HG03025 (cell line): ENCODE results near the gene FN3K.

Source experiments
- ATAC-seq: cut with Tn5 transposase; IDR thresholded peaks from one replicate; pipeline ENCODE4 v1.9.1; 2021; ENCODE audit warnings: mild to moderate bottlenecking, moderate library complexity; ENCODE audit not compliant: unreplicated experiment, low FRiP score

Gene FN3K

DNA sequence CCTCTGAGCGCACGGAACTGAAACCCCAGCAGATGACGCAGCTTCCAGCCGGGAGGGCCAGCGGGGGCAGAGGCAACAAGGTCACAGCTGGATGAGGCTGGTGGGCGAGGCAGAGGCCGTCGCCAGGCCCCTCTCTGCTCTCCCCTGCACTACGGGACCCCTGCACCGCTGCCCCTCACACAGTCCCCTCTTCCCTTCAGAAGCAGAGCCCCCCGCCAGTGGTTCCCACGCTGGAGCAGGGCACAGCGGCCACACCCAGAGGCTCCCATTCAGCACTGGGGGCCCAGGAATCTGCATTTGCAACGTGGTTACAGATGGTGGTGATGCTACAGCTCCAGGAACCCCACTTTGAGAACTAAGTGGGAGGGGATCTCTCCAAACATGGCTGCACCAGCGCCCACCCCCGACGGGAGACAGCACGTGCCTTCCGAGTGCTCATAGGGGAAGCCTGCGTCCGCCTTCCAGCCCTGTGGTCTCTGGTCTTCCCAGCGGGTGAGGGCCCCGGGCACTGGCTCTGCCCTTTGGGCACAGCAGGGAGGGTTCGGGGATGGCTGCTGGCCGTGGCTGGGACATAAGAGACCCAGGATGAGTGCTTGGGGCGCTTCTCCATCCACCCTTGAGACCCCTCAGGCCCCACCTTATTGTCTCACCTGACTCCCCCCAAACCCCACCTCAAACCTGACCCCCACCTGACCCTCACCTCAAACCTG, 32.2 kb upstream of the FN3K start:
- no peak for ATAC-seq

DNA sequence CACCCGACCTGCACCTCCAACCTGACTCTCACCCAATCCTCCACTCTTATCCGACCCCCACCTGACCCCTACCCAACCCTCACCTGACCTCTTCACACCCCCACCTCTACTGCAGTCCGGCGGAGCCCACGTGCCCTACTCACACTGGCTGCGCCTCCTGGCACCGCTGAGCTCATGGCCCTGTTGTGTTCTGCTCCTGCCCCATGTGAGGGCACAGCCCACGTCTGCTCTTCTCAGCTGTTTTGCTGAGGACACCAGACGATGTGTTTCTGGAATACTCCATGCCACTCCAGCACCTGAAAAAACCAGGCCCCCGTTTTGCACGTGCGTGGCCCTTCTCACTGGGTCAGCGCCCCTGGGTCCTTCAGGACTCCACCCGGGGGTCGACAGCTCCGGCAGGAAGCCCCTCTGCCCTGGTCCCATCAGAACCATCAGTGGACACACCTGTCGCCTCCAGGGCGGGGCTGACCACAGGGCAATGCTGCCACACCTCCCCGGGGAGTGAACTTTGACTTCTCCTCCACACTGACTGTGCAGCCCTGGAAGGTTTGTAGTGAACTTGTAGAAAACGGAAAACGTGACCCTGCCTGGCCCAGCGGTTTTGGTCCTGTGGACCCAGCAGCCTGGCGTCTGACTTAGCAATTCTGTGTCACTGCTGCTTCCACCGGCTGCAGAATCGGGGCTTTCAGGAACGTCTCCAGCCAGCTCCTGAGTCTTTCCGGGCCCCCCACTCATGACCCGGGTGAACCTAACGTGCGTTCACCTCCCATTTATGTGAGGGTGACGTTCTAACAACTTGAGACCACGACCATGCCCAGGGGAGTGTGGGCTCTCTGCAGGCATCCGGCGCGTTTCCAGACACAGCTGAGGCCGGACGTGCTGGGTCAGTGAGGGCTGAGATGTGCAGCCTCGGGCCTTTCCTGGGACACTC, 31.2 kb upstream of the FN3K start:
- no peak for ATAC-seq

DNA sequence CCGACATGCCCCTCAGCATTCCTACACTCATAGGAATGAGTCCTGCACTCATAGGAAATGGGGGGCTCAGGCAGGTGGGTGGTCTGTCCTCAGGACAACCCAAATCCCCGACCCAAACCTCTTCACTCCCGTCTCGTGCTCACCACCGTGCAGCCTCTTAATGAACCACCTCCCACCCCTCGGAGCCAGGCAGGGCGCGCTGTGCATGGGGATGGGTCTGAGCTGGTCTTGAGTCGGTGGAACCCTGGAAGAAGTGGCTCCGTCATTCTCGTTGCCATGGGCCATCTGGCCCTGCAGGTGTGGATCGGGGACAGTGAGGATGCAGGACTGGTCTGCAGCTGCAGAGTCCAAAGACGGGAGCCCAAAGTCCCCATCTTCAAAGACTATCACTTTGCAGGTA, 30.5 kb upstream of the FN3K start:
- no peak for ATAC-seq

DNA sequence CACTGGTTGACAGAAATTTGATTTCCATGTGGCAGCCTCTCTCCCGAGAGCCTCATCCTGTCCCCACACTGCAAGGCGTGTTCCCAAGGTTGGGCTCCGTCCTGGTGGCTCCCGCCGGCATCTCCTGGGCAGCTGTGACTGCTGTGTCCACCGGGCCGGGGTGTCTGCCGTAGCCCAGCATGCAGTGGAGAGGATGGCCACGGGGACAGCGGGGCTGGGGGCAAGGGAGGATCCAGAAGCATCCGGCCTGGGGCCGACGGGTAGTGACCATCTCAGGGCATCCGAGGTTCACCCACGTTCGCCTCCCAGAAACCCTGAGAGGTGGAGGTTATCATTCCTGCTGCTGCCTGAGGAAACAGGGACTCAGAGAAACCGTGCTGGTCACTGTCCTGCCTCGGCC, 29.7 kb upstream of the FN3K start:
- no peak for ATAC-seq

GRCh38 chr17:82709024-82709675, 26.3 kb upstream of the FN3K start:
- no peak for ATAC-seq

GRCh38 chr17:82709676-82710498, 25.5 kb upstream of the FN3K start:
- ATAC-seq: no peak

DNA sequence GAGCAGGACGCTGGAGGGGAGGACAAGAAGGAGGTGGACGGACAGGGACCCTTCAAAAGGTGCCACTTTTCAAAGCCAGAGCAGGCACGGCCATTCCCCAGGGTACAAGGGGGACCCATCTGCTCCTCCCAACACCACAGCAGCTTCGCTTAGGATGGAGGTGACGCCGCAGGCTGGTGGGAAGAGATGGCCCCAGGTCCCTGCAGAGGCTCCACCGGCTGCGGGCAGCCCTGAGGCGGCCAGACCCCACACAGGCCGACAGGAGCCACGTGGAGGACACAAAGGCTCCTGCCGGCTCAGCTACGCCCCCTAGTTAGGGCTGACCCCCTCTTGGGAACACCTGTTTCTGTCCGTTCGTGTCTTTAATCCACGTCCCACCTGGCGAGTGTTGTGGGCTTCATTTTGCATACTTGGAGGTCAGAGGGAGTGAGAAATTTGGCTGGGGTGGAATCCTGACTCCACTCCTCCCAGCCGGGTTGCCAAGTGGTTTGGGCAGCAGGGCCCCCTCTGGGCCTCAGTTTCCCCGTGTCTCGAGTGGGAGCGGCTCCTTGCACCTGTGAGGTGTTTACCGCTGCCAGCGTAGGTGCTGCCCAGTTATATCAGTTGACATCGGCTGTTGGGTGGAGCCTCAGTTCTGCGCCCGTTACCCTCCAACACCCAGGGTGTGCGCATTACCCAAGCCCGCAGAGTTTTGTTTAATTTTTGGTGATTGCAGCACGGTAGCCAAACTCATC, 24.7 kb upstream of the FN3K start:
- ATAC-seq: no peak

GRCh38 chr17:82713071-82713723, 22.2 kb upstream of the FN3K start:
- no peak for ATAC-seq

DNA sequence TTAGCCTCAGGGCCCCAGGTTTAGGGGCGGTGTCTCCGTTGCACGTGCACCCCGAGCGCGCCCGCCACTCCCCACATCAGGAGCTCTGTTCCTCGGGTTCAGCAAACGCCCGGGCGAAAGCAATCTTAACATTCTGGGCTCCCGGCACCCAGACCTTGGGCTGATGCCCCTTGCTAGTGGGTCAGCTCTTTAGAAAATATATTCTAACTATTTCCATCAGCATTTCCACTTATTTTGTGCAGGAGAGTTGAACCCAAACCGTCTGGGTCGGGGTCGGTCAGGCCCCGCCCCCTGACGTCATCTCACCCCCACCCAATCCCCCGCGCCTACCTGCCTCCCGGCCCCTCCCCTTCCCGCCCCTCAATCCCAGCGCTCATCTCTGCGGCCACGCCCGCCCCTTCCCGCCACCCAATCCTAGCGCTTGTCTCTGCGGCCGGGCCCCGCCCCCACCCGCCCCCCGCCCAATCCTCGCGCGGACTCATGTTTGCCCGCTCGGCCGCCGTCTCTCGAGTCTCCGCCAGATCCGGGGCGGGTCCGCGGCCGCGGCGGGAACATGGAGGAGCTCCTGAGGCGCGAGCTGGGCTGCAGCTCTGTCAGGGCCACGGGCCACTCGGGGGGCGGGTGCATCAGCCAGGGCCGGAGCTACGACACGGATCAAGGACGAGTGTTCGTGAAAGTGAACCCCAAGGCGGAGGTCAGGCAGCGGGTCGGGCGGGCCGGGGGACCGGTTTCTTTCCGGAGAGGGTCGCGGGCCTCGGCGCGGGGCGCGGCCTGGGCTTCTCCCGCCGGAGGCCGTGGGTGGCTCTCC, 19.0 kb upstream of the FN3K start, which contains the start of gene FN3KRP:
Gene FN3KRP (plus strand): TSS at position 504 of the 808 bp plus-strand sequence. CDS start 50 bp downstream, at position 554.
- peak; percentile 69 for ATAC-seq

GRCh38 chr17:82718986-82719685, 16.3 kb upstream of the FN3K start:
- ATAC-seq: no peak

- no peak for ATAC-seq
These were observed 15.2 kb upstream of the FN3K start for GRCh38 chr17:82720204-82720603.

- ATAC-seq: no peak
These were observed 12.9 kb upstream of the FN3K start for GRCh38 chr17:82722341-82723013.

DNA sequence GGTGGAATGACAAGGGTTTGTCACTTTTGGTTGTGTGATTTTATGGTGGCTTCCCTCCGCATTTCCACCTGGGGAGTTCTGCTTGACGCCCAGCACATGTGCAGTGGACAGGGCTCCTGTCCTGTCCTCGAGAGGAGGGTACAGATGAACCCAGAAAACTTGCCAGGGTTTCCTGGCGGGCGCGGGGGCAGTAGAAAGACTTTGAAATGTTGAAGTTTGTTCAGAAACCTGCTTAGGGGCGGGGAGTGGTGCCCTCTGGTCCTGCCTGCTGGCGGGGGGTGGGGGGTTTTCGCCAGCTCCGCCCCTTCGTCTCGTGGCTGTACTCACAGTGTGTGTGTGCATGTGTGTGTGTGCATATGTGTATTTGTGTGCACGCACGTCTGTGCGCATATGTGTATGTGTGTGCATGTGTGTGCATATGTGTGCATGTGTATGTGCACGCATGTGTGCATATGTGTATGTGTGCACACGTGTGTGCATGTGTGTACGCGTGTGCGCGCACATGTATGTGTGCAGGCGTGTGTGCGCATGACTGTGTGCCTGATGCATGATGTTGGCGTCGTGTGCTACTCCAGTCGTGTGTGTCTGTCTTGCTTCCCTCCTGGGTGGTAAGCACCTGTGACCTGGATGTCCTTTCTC, 12.1 kb upstream of the FN3K start:
- ATAC-seq: no peak

DNA sequence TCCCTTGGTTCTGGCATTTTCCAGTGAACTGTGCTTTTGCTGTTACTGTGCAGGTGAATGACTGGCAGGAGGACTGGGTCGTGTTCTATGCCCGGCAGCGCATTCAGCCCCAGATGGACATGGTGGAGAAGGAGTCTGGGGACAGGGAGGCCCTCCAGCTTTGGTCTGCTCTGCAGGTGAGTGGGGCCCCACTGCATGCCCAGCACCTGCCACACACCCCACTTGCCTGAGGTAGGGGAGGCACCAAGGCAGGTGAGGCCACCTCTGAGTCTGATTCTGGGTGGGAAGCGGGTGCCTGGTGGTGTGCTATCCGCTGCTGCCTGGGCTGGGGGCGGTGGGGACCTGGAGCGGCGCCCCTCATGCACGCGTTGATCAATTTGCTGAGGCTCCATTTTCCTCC, 9.0 kb upstream of the FN3K start:
- ATAC-seq: no peak

DNA sequence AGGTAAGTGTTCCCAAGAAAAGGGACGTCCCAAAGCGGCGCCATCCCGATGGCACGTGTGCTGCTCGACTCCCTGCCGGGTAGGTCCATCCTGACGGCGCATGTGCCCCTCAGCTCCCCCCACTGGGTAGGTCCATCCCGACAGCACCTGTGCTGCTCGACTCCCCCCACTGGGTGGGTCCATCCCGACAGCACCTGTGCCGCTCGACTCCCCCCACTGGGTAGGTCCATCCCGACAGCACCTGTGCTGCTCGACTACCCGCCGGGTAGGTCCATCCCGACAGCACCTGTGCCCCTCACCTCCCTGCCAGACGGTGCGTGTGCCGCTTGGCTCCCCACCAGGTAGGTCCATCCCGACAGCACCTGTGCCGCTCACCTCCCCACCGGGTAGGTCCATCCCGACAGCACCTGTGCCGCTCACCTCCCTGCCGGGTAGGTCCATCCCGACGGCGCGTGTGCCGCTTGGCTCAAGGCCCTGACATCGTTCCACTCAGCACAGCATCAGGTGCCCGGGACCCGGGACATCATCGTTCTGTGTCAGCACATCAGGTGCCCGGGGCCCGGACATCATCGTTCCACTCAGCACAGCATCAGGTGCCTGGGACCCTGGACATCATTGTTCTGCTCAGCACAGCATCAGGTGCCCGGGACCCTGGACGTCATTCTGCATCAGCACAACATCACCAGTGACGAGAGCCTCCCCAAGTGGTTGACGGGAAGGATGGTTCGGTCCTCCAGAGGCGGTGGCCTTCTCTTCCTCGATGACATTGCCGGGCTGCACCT, 5.7 kb upstream of the FN3K start:
- ATAC-seq: no peak
